CD4-positive, alpha-beta T cell (primary cell): Measurements from ENCODE around the gene LYZL2. TPM values are rescaled to one million over a fixed set of nuclear protein-coding genes. Genes with fewer than 3 reads are reported as not detected.

ENCODE experiments used
- ATAC-seq: fragments of 200-7000 bp; cut with Tn5 transposase; one replicate; pipeline ENCODE4 v1.10.0; 2022; ENCODE audit warnings: mild to moderate bottlenecking; ENCODE audit not compliant: poor library complexity
- CTCF ChIA-PET: fragments of 350-600 bp; sonication (Branson Sonifier 250); formaldehyde crosslinking; loops from one replicate; lab custom pipeline; 2021; ENCODE audit warnings: antibody characterized with exemption, inconsistent platforms; lab: Charles Lee
- POLR2A ChIA-PET: fragments of 350-600 bp; sonication (Branson Sonifier 250); formaldehyde crosslinking; loops from one replicate; lab custom pipeline; 2021; ENCODE audit warnings: antibody characterized with exemption, inconsistent platforms; lab: Charles Lee
- DNase-seq, 14 experiments: peaks; one replicate each; pipeline ENCODE4 v3.0.0-alpha.2; 2013 to 2020; ENCODE audit warnings: mixed read lengths in 2 of 14
- H3K27ac ChIP-seq, 2 donors: one replicate each; pipeline versions ENCODE4 v1.5.1 to v1.7.0; 2013; ENCODE audit warnings: low read length in 2 of 2, low read depth in 1 of 2, mild to moderate bottlenecking in 1 of 2
- H3K27me3 ChIP-seq, 2 experiments: 1 replicate in 1 of 2; 2 replicates in 1 of 2; pipeline versions ENCODE4 v1.6.1 to v1.7.0; 2013; ENCODE audit warnings: low read length in 2 of 2, control low read depth in 1 of 2, mild to moderate bottlenecking in 1 of 2, moderate library complexity in 1 of 2; ENCODE audit not compliant: insufficient read depth in 2 of 2, control insufficient read depth in 1 of 2
- H3K36me3 ChIP-seq: one replicate; pipeline ENCODE4 v1.6.1; 2013; ENCODE audit warnings: low read length, control low read depth; ENCODE audit not compliant: insufficient read depth
- H3K4me1 ChIP-seq: one replicate; pipeline ENCODE4 v1.6.1; 2013; ENCODE audit warnings: low read length, control low read depth; ENCODE audit not compliant: insufficient read depth
- H3K4me3 ChIP-seq: one replicate; pipeline ENCODE4 v1.5.1; 2013; ENCODE audit warnings: mild to moderate bottlenecking, low read length, moderate library complexity
- H3K9me3 ChIP-seq, 2 experiments: 1 replicate in 1 of 2; 2 replicates in 1 of 2; pipeline versions ENCODE4 v1.6.1 to v1.7.0; 2013; ENCODE audit warnings: low read length in 2 of 2, mild to moderate bottlenecking in 2 of 2, control low read depth in 1 of 2, moderate library complexity in 1 of 2; ENCODE audit not compliant: control insufficient read depth in 1 of 2, insufficient read depth in 1 of 2
- H3K27ac Mint-ChIP-seq: one replicate; pipeline ENCODE4 v1.8.0; 2020; ENCODE audit warnings: mixed read lengths
- H3K27me3 Mint-ChIP-seq: one replicate; pipeline ENCODE4 v1.8.0; 2021; ENCODE audit warnings: mixed read lengths
- H3K36me3 Mint-ChIP-seq: one replicate; pipeline ENCODE4 v1.8.0; 2021; ENCODE audit warnings: low read depth, mixed read lengths
- H3K4me1 Mint-ChIP-seq: one replicate; pipeline ENCODE4 v1.8.0; 2021; ENCODE audit warnings: low read depth, mixed read lengths
- H3K4me3 Mint-ChIP-seq: one replicate; pipeline ENCODE4 v1.8.0; 2020; ENCODE audit warnings: mild to moderate bottlenecking, mixed read lengths
- H3K9me3 Mint-ChIP-seq: one replicate; pipeline ENCODE4 v1.8.0; 2020; ENCODE audit warnings: mixed read lengths
- intact Hi-C, 2 experiments: fragments of 100-400 bp; cut with DNase I in 1 of 2; cut with micrococcal nuclease in 1 of 2; formaldehyde crosslinking; loops; one replicate each; pipeline versions ENCODE4 v1.15.1 to v1.9.0; 2023 to 2025; cut with DNase I, micrococcal nuclease
- total RNA-seq, 174 experiments: library from RNA in 2 of 174; stranded (reverse) in 2 of 174; gene quantifications; one replicate each; pipeline ENCODE4 v1.2.3 and lab custom pipeline; 2021 to 2026
- TF ChIP-seq, protein P1 (sequence below): fragments of 200-600 bp; IDR thresholded peaks from one replicate; pipeline ENCODE4 v1.8.0; 2022; ENCODE audit warnings: antibody characterized with exemption, mild to moderate bottlenecking

Gene LYZL2
- total RNA-seq, 2 experiments from 2014 or later: not detected

DNA sequence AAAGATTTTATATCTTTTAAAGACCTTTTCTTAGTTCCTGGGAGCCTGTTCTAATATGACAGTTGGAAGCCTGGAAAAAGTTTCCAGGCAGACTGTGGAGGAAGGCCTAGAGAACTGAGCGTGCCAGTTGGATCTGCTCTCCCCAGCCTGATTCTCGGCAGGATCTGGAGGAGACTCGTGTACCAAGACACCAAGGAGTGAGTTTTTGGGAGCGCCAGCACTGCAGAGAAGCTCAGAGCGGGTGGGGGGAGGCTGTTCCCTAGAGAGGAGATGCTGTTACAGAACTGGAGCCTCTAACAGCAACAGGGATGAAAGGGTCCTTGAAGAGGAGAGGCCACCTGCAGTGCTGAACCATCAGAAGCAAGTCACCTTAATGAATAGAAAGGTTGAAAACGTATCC, 52.9 kb downstream of the LYZL2 start:
- DNase-seq: no peak
- Mint-ChIP-seq H3K27me3 (no peaks in the 10 kb centered on the region), H3K4me1 (no peaks in the 10 kb centered on the region), H3K4me3 (no peak overlapping the region), H3K27ac (no peak overlapping the region), H3K36me3 (no peaks in the 10 kb centered on the region), H3K9me3 (no peaks in the 10 kb centered on the region)
- TF ChIP-seq, protein P1, sequence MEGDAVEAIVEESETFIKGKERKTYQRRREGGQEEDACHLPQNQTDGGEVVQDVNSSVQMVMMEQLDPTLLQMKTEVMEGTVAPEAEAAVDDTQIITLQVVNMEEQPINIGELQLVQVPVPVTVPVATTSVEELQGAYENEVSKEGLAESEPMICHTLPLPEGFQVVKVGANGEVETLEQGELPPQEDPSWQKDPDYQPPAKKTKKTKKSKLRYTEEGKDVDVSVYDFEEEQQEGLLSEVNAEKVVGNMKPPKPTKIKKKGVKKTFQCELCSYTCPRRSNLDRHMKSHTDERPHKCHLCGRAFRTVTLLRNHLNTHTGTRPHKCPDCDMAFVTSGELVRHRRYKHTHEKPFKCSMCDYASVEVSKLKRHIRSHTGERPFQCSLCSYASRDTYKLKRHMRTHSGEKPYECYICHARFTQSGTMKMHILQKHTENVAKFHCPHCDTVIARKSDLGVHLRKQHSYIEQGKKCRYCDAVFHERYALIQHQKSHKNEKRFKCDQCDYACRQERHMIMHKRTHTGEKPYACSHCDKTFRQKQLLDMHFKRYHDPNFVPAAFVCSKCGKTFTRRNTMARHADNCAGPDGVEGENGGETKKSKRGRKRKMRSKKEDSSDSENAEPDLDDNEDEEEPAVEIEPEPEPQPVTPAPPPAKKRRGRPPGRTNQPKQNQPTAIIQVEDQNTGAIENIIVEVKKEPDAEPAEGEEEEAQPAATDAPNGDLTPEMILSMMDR: no peak
- no peak for ATAC-seq
- CTCF ChIA-PET: no interaction called here
- intact Hi-C loops: no loop called here
- Histone ChIP-seq H3K27ac (no peak overlapping the region), H3K36me3 (no peaks in the 10 kb centered on the region), H3K4me1 (no peaks in the 10 kb centered on the region), H3K4me3 (no peak overlapping the region), H3K9me3 (no peaks in the 10 kb centered on the region), H3K27me3 (peaks cover 0 to 2% of the 10 kb centered on the region in 2 experiments)
- POLR2A ChIA-PET: no interaction called here

DNA sequence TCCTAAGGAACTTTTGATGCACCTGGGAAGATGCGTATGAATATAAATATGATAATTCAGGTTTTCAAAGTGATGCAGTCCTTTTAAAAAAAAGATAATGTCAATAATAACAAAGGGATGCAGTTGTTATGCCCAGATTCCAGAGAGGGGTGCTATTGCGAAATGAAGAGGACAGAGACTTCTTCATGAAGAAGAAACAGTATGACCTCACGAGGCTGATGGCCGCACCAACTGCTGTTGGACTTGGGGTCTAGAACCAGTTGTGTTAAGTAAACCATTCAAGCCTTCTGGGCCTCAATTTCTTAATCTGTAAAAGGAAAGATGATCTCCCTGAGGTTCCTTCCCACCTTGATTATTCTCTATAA, 55.1 kb downstream of the LYZL2 start:
- Mint-ChIP-seq H3K4me1 (no peaks in the 10 kb centered on the region), H3K4me3 (no peak overlapping the region), H3K27me3 (no peaks in the 10 kb centered on the region), H3K9me3 (no peaks in the 10 kb centered on the region), H3K27ac (no peak overlapping the region), H3K36me3 (no peaks in the 10 kb centered on the region)
- TF ChIP-seq, protein P1: no peak
- ChIA-PET CTCF (no interaction called here), POLR2A (no interaction called here)
- H3K4me1 ChIP-seq: no peaks in the 10 kb centered on the region
- H3K9me3 ChIP-seq: no peaks in the 10 kb centered on the region
- intact Hi-C loops: no loop called here
- peaks cover 0 to 2% of the 10 kb centered on the region in 2 experiments for H3K27me3 ChIP-seq
- no peak overlapping the region for H3K4me3 ChIP-seq
- ATAC-seq (no peak), DNase-seq (no peak)
- H3K36me3 ChIP-seq: no peaks in the 10 kb centered on the region
- H3K27ac ChIP-seq: no peak overlapping the region

DNA sequence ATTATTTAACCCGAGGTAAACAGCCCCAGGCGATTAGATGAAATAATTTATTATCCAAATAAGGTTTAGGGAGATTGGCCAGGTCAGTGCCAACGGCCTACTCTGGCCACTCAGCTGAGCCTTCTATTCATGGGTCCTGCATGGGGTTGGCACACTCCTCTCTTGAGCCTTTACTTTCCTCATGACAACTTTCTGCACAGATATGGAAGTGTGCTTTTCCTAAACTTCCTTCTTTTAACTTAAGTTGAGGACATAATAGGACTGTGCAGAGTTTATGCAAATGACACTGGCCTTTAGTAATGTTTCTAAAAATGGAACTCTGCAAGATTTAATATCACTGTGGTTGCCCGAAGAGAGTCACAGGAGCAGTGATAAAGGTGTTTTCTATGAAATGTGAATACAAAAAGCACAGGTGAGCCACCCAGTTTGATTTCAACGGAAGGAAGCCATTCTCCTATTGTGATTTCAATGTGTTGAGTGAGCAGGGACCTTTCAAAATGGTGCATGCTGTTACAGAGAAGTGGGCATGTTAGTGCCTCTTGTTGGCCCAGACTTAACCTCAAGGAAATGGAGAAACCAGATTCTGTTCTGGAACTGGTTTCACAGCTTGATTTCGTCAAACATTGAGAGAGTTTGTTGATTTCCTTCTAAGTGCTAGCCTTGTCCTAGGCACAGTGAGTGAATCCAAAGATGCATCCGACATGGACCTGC, 55.7 kb downstream of the LYZL2 start:
- Histone ChIP-seq H3K27ac (no peak overlapping the region), H3K36me3 (no peaks in the 10 kb centered on the region), H3K4me3 (no peak overlapping the region), H3K9me3 (no peaks in the 10 kb centered on the region), H3K27me3 (peaks cover 0 to 2% of the 10 kb centered on the region in 2 experiments), H3K4me1 (no peaks in the 10 kb centered on the region)
- H3K27ac Mint-ChIP-seq: no peak overlapping the region
- TF ChIP-seq, protein P1: no peak
- H3K4me1 Mint-ChIP-seq: no peaks in the 10 kb centered on the region
- no peaks in the 10 kb centered on the region for H3K9me3 Mint-ChIP-seq
- no peaks in the 10 kb centered on the region for H3K36me3 Mint-ChIP-seq
- intact Hi-C loops: no loop called here
- POLR2A ChIA-PET: no interaction called here
- DNase-seq (no peak), ATAC-seq (no peak)
- no peaks in the 10 kb centered on the region for H3K27me3 Mint-ChIP-seq
- CTCF ChIA-PET: no interaction called here
- H3K4me3 Mint-ChIP-seq: no peak overlapping the region
